T-helper 17 cell (primary cell): ENCODE measurements around the gene NPY4R2. TPM values are rescaled to one million over a fixed set of nuclear protein-coding genes. Genes with fewer than 3 reads are reported as not detected.
"Not testable (repeated sequence)": the region's sequence is repeated elsewhere in the genome, so short reads cannot be mapped to it uniquely, and the experiment has no call there.

Experiments
- ATAC-seq: fragments of 150-1000 bp; cut with Tn5 transposase; 2 replicates; pipeline ENCODE4 v1.10.0; 2021; ENCODE audit warnings: mild to moderate bottlenecking, moderate library complexity
- DNase-seq, 3 donors: peaks; one replicate each; pipeline versions ENCODE4 v3.0.0 to v3.0.0-alpha.2; 2020 to 2021
- H3K9me3 ChIP-seq: one replicate; pipeline ENCODE4 v1.7.0; 2013; ENCODE audit warnings: low read length, mild to moderate bottlenecking; ENCODE audit not compliant: control insufficient read depth, poor library complexity, severe bottlenecking
- H3K27ac Mint-ChIP-seq: one replicate; pipeline ENCODE4 v1.8.0; 2022; ENCODE audit warnings: mild to moderate bottlenecking, moderate library complexity, mixed read lengths
- H3K27me3 Mint-ChIP-seq: one replicate; pipeline ENCODE4 v1.8.0; 2022; ENCODE audit warnings: mixed read lengths
- H3K36me3 Mint-ChIP-seq: one replicate; pipeline ENCODE4 v1.8.0; 2022; ENCODE audit warnings: low read depth, mixed read lengths
- H3K4me1 Mint-ChIP-seq: one replicate; pipeline ENCODE4 v1.8.0; 2022; ENCODE audit warnings: mild to moderate bottlenecking, mixed read lengths
- H3K4me3 Mint-ChIP-seq: one replicate; pipeline ENCODE4 v1.8.0; 2022; ENCODE audit warnings: mild to moderate bottlenecking, moderate library complexity, mixed read lengths
- total RNA-seq, 4 donors: library from RNA in 2 of 4; stranded (reverse) in 2 of 4; gene quantifications; one replicate each; pipeline ENCODE4 v1.2.3 and lab custom pipeline; 2022 to 2026

Gene NPY4R2
- total RNA-seq, 2 donors from 2014 or later = not detected

DNA sequence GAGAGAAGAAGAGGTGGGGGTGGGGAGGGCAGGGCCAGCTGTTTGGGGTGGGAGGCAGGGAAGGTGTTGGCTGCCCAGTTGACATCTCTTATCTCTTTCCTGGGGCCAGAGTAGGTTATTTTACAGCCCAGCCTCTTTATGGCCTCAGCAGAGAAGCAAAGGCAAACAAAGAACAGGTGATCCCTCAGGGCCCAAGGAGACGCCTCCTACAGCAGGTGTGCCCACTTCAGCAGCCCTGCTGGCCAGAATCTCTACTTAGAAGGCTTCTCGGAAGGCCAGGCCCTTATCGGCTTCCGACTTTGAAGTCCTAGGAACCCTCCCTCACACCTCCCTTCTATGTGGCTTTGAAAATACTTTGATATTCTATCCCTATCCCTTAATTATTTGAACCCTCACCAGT lies 8.0 kb upstream of the NPY4R2 start:
- ATAC-seq, H3K4me1 Mint-ChIP-seq: not testable (repeated sequence)

DNA sequence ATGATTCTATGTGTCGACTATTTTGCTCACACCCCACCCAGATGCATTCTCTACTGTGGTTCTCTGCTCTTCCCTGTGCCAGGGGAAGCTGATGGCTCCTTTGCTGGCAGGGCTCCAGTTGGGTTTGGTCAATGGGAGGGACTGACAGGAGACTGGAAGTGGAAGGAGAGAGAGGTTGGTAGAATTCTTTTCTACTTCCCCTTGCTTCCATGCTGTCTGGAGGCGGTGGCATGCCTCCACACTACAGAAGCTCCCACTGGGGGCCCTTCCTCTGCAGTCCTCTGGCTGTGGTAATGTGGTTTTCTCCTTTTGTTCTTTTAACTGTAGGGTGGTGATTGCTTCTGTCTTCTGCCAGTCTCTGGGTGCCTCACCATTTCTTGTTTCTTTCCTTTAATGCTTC lies 4.4 kb upstream of the NPY4R2 start:
- not testable (repeated sequence) for H3K4me1 Mint-ChIP-seq, ATAC-seq, H3K27me3 Mint-ChIP-seq, H3K4me3 Mint-ChIP-seq, H3K9me3 ChIP-seq, H3K36me3 Mint-ChIP-seq, DNase-seq, H3K27ac Mint-ChIP-seq

More for the DNA sequence above, 8.0 kb upstream of the NPY4R2 start:
- H3K27ac Mint-ChIP-seq, H3K4me3 Mint-ChIP-seq, H3K9me3 ChIP-seq, H3K36me3 Mint-ChIP-seq, DNase-seq, H3K27me3 Mint-ChIP-seq: not testable (repeated sequence)

DNA sequence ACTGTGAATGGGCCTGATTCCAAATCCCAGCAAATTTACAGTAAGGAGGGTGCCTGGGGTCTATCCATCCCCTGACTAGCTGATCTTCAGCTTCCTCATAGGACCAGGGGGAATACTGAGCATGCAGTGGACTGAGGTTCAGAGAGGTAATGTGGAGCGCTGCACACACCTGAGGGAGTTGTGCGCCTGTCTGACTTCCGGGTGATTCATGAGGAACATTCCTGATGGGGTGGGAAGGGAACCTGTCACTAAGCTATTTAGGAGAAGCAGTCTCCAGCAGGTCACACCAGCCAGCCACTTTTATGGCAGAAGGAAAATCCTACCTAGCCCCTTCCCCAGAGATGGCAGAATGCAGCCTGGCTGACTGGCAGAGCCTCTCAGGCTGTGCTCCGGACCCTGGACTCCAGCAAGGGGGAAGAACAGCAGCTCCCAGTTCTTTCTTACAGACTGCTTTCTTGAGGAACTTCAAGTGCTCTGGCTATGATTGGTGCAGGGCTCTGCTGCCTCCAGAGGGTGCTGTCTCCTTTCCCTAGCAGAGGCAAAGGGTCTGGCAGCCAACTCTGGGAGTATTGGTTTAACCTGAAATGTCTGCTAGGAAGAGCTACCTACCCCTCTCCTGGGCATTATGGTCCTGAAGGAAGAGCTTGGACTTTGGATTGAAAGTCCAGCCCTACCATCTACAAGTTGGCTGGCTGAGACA lies 2.5 kb upstream of the NPY4R2 start:
- not testable (repeated sequence) for H3K27ac Mint-ChIP-seq, H3K4me3 Mint-ChIP-seq, ATAC-seq, H3K4me1 Mint-ChIP-seq, DNase-seq, H3K9me3 ChIP-seq, H3K27me3 Mint-ChIP-seq, H3K36me3 Mint-ChIP-seq

DNA sequence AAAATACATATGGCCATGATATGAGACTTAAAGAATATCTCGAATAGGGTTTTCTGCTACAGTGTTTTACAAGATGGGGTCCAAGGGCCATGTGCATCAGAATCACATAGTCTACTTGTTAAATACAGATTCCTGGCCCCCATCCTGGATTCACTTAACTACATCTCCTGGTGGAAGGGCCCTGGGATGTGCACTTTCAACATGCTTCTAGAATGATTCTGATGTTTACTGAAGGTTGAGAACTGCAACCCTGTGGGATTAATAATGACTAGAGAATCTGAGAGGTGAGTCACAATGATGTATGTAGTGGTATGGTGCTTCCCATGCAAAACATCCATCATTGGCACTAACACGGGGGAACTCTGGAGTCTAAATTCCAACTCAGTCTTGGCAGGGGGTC lies 2.1 kb downstream of the NPY4R2 start:
- not testable (repeated sequence) for H3K4me3 Mint-ChIP-seq, ATAC-seq, H3K9me3 ChIP-seq, DNase-seq, H3K27me3 Mint-ChIP-seq, H3K27ac Mint-ChIP-seq, H3K36me3 Mint-ChIP-seq, H3K4me1 Mint-ChIP-seq

DNA sequence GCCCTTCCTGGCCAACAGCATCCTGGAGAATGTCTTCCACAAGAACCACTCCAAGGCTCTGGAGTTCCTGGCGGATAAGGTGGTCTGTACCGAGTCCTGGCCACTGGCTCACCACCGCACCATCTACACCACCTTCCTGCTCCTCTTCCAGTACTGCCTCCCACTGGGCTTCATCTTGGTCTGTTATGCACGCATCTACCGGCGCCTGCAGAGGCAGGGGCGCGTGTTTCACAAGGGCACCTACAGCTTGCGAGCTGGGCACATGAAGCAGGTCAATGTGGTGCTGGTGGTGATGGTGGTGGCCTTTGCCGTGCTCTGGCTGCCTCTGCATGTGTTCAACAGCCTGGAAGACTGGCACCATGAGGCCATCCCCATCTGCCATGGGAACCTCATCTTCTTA lies 4.0 kb downstream of the NPY4R2 start:
- not testable (repeated sequence) for DNase-seq, H3K27ac Mint-ChIP-seq

DNA sequence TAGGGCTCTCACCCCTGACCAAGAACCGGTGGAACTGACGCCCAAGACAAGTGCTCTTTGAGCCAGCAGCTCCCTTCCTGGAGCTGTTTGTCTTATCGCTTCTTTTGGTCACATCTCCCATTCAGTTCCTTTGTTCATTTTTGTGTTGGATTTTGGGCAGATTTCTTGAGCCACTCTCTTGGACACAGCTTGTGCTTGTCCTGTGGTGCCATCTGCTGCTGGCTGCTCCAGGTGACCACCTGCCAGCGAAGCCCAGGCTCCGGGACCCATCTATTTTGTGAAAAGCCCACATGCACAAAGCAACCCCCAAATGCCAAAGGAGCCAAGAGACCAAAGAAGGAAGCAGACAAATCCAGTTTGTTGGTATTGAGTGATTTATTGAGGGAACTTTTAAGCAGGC lies 6.2 kb downstream of the NPY4R2 start:
- DNase-seq, H3K4me3 Mint-ChIP-seq, H3K36me3 Mint-ChIP-seq, H3K27ac Mint-ChIP-seq, ATAC-seq, H3K9me3 ChIP-seq, H3K4me1 Mint-ChIP-seq, H3K27me3 Mint-ChIP-seq: not testable (repeated sequence)

More for the DNA sequence above, 4.0 kb downstream of the NPY4R2 start:
- not testable (repeated sequence) for ATAC-seq, H3K4me1 Mint-ChIP-seq, H3K36me3 Mint-ChIP-seq, H3K27me3 Mint-ChIP-seq, H3K9me3 ChIP-seq, H3K4me3 Mint-ChIP-seq

DNA sequence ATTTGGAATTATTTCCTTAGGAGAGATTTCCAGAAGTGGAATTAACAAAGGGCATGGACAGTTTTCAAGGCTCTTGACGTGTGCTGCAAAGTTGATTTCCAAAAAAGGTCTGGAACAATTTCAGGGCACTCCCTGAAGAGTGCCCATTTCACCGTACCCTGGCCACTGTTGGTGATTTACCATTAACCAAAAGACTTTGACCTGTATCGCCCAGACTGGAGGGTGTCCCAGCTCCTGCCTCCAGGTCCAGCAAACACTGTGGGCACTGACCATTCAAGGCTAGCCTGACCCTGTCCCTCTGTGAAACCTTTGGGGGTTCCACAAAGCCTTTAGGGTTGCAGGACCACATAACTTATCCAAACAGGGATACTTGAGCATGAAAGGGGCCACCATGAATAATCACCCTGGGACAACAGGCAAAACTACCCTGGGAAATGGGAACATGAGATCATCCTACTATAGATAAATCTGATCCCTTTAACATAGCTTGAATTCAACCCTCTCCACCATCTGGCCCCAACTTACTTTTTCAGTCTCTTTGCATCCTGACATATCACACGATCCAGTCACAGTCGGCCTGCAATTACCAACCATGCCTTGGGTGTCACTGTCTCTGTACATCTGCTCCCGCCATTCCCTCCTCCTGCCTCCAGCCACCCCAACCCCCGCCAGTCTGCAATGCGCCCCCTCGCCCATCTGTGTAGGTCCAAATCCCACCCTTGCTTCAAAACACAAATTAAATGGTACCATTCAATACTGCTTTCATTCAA lies 8.9 kb downstream of the NPY4R2 start:
- H3K27ac Mint-ChIP-seq, H3K4me3 Mint-ChIP-seq, H3K36me3 Mint-ChIP-seq, ATAC-seq, DNase-seq, H3K9me3 ChIP-seq, H3K4me1 Mint-ChIP-seq, H3K27me3 Mint-ChIP-seq: not testable (repeated sequence)

DNA sequence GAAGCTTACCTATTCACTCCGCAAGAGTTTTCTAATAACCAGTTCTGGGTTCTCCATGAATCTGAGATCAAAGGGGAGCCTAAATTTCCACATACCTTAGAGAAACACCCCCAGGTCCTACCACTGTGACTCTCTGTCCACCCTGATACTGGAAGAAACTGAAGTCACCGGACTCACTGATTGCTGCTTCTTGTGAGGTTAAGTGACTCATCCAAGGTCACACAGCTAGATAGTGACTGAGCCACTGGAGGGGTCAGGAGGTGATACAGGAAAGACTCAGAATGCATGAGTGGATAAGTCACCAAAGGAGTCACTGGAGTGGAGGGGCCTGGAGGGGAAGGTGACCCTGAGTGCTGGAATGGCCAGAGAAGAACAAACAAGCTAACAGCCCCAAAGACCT lies 9.8 kb downstream of the NPY4R2 start:
- not testable (repeated sequence) for H3K4me1 Mint-ChIP-seq, ATAC-seq, H3K27me3 Mint-ChIP-seq, DNase-seq, H3K9me3 ChIP-seq, H3K4me3 Mint-ChIP-seq, H3K36me3 Mint-ChIP-seq, H3K27ac Mint-ChIP-seq

DNA sequence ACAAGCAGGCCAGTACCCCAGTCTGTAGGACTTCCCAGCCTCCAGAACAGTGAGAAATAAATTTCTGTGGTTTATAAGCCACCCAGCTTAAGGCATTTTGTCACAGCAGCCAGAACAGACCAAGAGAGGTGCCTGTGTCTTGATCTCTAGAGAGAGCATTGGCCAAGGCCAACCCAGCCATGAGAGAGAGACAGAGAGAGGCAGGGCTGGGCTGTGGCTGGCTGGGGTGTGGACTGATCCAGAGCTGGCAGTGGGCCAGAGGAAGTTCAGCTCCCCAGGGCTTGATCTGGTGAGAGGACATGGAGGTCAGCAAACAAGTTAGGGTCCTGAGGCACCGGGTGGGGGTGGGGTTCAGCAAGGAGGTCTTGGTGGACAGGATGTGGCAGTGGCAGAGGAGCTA lies 14.4 kb downstream of the NPY4R2 start:
- not testable (repeated sequence) for DNase-seq, H3K4me1 Mint-ChIP-seq, H3K36me3 Mint-ChIP-seq, H3K4me3 Mint-ChIP-seq, H3K27ac Mint-ChIP-seq, ATAC-seq, H3K27me3 Mint-ChIP-seq, H3K9me3 ChIP-seq

DNA sequence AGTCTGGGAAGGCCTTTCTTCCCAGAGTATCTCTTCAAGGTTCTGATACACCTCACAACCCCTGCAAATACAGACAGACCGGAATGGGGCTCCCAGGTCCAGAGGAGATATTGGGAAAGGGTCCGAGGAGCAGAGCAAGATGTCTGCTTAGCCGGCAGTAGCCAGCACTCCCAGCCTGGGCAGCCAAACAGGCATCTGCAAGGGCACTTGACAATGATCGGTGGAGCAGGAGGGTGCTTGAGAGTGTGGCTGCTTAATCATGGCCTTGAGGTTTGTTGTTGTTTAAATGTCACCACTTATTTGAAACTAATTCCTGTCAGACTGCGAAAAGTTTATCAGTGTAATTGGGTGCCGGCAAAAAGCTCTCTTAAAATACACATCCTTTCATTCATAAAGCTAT lies 15.0 kb downstream of the NPY4R2 start:
- not testable (repeated sequence) for H3K27ac Mint-ChIP-seq, H3K27me3 Mint-ChIP-seq, ATAC-seq, H3K4me3 Mint-ChIP-seq, H3K9me3 ChIP-seq, DNase-seq, H3K36me3 Mint-ChIP-seq, H3K4me1 Mint-ChIP-seq

DNA sequence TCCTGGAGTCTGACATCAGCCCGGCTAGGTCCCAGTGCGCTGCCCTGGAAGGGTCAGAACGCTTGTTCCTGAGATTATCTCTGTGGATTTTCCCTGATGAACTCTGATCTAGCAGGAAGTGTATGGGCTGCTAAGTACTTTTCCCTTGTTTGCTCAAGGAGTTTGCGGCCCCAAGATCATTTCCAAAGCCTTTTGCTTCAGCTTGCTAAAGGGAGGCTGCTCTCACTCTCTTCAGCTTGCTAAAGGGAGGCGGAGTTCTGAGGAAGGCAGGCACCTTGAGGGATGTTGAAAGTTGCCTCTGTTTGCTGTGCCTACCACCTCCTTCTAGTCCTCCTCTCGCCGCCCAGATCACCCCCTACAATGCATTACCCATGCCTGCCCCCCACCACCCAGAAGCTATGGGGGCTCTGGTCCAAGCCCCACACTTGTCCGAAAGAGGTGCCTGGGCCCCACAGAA lies 18.3 kb downstream of the NPY4R2 start:
- H3K36me3 Mint-ChIP-seq, H3K9me3 ChIP-seq, H3K27ac Mint-ChIP-seq, H3K27me3 Mint-ChIP-seq, ATAC-seq, H3K4me1 Mint-ChIP-seq, H3K4me3 Mint-ChIP-seq, DNase-seq: not testable (repeated sequence)

DNA sequence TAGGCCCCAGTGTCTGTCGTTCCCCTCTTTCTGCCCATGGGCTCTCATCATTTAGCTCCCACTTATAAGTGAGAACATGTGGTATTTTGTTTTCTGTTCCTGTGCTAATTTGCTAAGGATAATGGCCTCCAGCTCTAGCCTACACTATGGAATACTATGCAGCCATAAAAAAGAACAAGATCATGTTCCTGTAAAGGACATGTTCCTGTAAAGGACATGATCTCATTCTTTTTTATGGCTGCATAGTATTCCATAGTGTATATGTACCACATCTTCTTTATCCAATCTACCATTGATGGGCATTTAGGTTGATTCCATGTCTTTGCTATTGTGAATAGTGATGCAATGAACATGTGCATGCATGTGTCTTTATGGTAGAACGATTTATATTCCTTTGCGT lies 19.2 kb downstream of the NPY4R2 start:
- ATAC-seq, H3K4me1 Mint-ChIP-seq, DNase-seq, H3K36me3 Mint-ChIP-seq, H3K27ac Mint-ChIP-seq, H3K27me3 Mint-ChIP-seq, H3K4me3 Mint-ChIP-seq, H3K9me3 ChIP-seq: not testable (repeated sequence)

DNA sequence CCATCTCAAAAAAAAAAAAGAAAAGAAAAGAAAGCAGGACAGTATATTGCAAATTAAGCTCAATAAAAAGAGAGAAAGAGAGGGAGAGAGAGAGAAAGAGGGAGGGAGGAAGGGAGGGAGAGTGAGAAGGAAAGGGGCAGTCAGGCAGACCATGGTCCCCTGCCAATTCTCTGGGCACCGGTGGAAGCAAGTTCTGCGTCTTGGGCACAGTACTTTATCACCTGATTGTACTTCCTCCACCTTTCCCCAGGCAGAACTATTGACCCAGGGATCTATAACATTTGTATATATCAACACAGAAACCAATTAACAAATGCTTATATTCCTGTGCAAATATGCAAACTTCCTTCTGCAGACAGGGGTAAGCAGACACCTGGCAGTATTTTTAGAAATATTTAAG lies 22.4 kb downstream of the NPY4R2 start:
- not testable (repeated sequence) for H3K4me3 Mint-ChIP-seq, ATAC-seq, H3K36me3 Mint-ChIP-seq, H3K27ac Mint-ChIP-seq, DNase-seq, H3K9me3 ChIP-seq, H3K27me3 Mint-ChIP-seq, H3K4me1 Mint-ChIP-seq

DNA sequence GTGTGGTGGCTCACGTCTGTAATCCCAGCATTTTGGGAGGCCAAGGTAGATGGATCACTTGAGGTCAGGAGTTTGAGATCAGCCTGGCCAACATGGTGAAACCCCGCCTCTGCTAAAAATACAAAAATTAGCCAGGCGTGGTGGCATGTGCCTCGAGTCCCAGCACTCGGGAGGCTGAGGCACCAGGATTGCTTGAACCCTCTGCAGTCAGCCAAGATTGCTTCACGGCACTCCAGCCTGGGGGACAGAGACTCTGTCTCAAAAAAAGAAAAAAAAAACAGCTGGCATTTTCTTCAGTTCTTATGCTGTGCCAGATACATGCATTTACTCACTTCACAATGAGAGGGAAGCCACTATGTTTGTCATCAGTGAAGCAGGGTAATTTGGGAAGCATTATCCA lies 22.9 kb downstream of the NPY4R2 start:
- H3K27ac Mint-ChIP-seq, DNase-seq, H3K9me3 ChIP-seq, H3K4me3 Mint-ChIP-seq, H3K4me1 Mint-ChIP-seq, ATAC-seq, H3K27me3 Mint-ChIP-seq, H3K36me3 Mint-ChIP-seq: not testable (repeated sequence)
